ENCODE measurements around the gene IFIH1. TPM values are rescaled to one million over a fixed set of nuclear protein-coding genes. Genes with fewer than 3 reads are reported as not detected.

Gene IFIH1
- 2.6 and 6.3 TPM in 2 replicates for total RNA-seq (ENCODE audit: low replicate concordance)

GRCh38 chr2:162318328-162319180, at the start of gene IFIH1:
IFIH1 (minus strand) TSS chr2:162318684; CDS start chr2:162318307, 377 bp downstream.

GRCh38 chr2:162343824-162344616, 25.5 kb upstream of the IFIH1 start, which contains the start of gene GCA:
GCA (plus strand) TSS chr2:162344132; CDS start chr2:162344249, 117 bp downstream.

GRCh38 chr2:162243294-162243693, 75.2 kb downstream of the IFIH1 start, which contains the start of gene FAP:
FAP (minus strand) TSS chr2:162243445; CDS start chr2:162243327, 118 bp downstream.

Other genes with a start within 250 kb of the IFIH1 start
- gene DPP4, start 244.5 kb downstream of the IFIH1 start, total RNA-seq (ENCODE audit: low replicate concordance): 42.1 and 649 TPM in 2 replicates
- not detected in 2 replicates for gene GCG, start 166.4 kb downstream of the IFIH1 start, total RNA-seq (ENCODE audit: low replicate concordance)
- 169 and 182 TPM in 2 replicates for gene FAP, start 75.2 kb downstream of the IFIH1 start, total RNA-seq (ENCODE audit: low replicate concordance)
- gene GCA, start 25.4 kb upstream of the IFIH1 start, total RNA-seq (ENCODE audit: low replicate concordance): 4.1 and 6.1 TPM in 2 replicates

Data from smooth muscle cell of the coronary artery (primary cell).